Measurements from ENCODE around the gene TBC1D22A.

TBC1D22A gene

GRCh38 chr22:46854125-46854870 is 91.8 kb downstream of the TBC1D22A start:
- no peak for DNase-seq (ENCODE audit: extremely low read depth in 1 of 2, low read depth in 1 of 2)

DNA sequence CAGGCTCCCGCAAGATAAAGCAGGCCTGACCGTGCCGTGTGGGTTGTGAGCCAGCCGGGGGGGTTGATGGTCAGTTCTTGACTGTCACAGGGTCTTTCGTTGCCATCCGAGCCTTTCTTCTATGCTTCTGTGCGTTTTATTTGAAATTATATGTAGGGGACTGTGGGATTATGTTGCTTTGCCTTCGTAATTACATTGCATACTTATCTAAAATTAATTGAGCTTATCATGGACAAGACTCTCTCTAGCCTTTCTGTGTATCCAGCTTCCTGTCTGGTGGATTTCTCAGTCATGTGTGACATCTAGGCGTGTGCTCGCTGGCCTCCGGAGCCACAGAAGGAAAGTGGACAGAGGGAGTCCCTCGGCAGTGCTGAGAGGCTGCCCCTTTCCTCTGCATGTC is 93.2 kb downstream of the TBC1D22A start:
- no peak for DNase-seq (ENCODE audit: extremely low read depth in 1 of 2, low read depth in 1 of 2)

- DNase-seq (ENCODE audit: extremely low read depth in 1 of 2, low read depth in 1 of 2) = no peak
These were observed 94.2 kb downstream of the TBC1D22A start for GRCh38 chr22:46856661-46857060.

- no peak for DNase-seq (ENCODE audit: extremely low read depth in 1 of 2, low read depth in 1 of 2)
These were observed 94.9 kb downstream of the TBC1D22A start for GRCh38 chr22:46857142-46857884.

GRCh38 chr22:46857885-46858143 is 95.4 kb downstream of the TBC1D22A start:
- no peak for DNase-seq (ENCODE audit: extremely low read depth in 1 of 2, low read depth in 1 of 2)

DNA sequence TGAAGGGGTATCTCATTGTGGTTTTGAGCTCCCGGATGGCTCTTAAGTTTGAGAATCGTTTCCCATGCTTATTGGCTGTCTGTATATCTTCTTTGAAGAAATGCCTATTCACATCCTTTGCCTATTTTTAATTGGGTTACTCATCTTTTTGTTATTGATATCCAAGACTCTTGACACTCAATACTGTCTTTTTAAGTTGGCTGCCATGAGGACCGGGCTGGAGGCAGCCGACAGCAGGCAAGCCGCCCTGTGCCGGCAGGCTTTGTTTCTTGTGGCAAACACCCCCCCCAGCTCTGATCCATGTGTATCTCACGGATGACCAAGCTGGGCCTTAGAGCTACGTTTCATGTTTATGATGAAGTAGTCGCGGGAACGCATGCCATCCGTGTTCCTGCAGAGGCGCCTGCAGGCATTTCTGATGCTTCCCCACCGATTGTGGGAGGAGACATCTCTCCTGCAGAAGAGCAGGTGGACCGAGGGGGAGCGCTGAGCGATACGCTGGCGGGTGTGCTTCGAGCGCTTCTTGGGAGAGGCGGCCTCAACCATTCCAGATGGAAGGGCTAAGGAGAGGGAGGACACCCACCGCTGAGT is 95.8 kb downstream of the TBC1D22A start:
- DNase-seq (ENCODE audit: extremely low read depth in 1 of 2, low read depth in 1 of 2) = no peak

DNA sequence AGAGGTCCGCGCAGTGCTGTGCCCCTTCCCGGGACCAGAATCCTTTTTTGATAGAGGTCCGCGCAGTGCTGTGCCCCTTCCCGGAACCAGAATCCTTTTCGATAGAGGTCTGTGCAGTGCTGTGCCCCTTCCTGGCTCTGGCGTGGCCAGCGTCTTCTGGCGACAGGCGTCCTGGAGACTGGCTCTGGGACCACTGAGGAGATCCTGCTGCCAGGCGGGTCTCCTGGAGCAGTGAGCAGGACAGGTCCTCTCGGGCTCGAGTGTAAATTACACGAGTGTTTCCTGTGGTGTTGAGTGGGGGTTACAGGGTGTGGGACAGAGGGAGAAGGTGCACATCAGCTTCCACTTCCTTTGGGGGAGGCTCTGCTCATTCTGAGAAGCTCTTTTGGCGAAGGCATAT is 98.1 kb downstream of the TBC1D22A start:
- DNase-seq (ENCODE audit: extremely low read depth in 1 of 2, low read depth in 1 of 2) = no peak

GRCh38 chr22:46861468-46862367 is 99.3 kb downstream of the TBC1D22A start:
- DNase-seq (ENCODE audit: extremely low read depth in 1 of 2, low read depth in 1 of 2) = no peak

GRCh38 chr22:46862418-46863324 is 100.2 kb downstream of the TBC1D22A start:
- DNase-seq (ENCODE audit: extremely low read depth in 1 of 2, low read depth in 1 of 2) = no peak

- no peak for DNase-seq (ENCODE audit: extremely low read depth in 1 of 2, low read depth in 1 of 2)
These were observed 101.3 kb downstream of the TBC1D22A start for GRCh38 chr22:46863794-46864193.

GRCh38 chr22:46864314-46865051 is 102.0 kb downstream of the TBC1D22A start:
- no peak for DNase-seq (ENCODE audit: extremely low read depth in 1 of 2, low read depth in 1 of 2)

- DNase-seq (ENCODE audit: extremely low read depth in 1 of 2, low read depth in 1 of 2) = no peak
These were observed 102.6 kb downstream of the TBC1D22A start for GRCh38 chr22:46865052-46865434.

GRCh38 chr22:46865642-46866041 is 103.2 kb downstream of the TBC1D22A start:
- DNase-seq (ENCODE audit: extremely low read depth in 1 of 2, low read depth in 1 of 2) = no peak

GRCh38 chr22:46866591-46866990 is 104.1 kb downstream of the TBC1D22A start:
- no peak for DNase-seq (ENCODE audit: extremely low read depth in 1 of 2, low read depth in 1 of 2)

DNA sequence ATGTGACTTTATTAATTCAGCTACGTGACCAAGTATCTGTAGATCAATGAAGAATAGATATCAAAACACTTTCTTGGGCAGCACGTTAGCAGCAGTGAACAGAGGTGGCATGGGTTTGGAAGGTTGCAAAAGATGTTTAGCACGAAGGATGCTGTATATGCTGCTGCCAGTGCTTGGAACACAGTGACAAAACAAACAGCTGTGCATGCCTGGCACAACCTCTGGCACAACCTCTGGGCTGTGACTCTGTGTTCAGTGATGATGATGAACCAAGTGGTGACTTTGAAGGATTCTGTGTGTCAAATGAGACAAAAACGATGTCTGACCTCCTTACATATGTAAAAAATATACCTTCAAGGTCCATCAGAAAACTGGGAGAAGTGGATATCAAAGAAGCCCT is 104.7 kb downstream of the TBC1D22A start:
- DNase-seq (ENCODE audit: extremely low read depth in 1 of 2, low read depth in 1 of 2) = no peak

- DNase-seq (ENCODE audit: extremely low read depth in 1 of 2, low read depth in 1 of 2) = no peak
These were observed 106.9 kb downstream of the TBC1D22A start for GRCh38 chr22:46869329-46869728.

GRCh38 chr22:46869831-46870441 is 107.5 kb downstream of the TBC1D22A start:
- DNase-seq (ENCODE audit: extremely low read depth in 1 of 2, low read depth in 1 of 2) = no peak

GRCh38 chr22:46871826-46872225 is 109.4 kb downstream of the TBC1D22A start:
- DNase-seq (ENCODE audit: extremely low read depth in 1 of 2, low read depth in 1 of 2) = no peak

- no peak for DNase-seq (ENCODE audit: extremely low read depth in 1 of 2, low read depth in 1 of 2)
These were observed 112.6 kb downstream of the TBC1D22A start for GRCh38 chr22:46875089-46875488.
